Upper lobe of right lung (tissue), 1 donor: Measurements from ENCODE around the gene FAM210B. TPM values are rescaled to one million over a fixed set of nuclear protein-coding genes. Genes with fewer than 3 reads are reported as not detected.

Source experiments
- ATAC-seq: fragments of 200-7000 bp; cut with Tn5 transposase; one replicate; pipeline ENCODE4 v1.9.1; 2020; ENCODE audit warnings: mild to moderate bottlenecking, moderate library complexity
- DNase-seq: peaks from one replicate; pipeline ENCODE4 v3.0.0-alpha.2; 2020
- H3K27ac ChIP-seq: fragments of 200-600 bp; one replicate; pipeline ENCODE4 v1.8.0; 2022
- H3K27me3 ChIP-seq: fragments of 200-600 bp; one replicate; pipeline ENCODE4 v1.8.0; 2022; ENCODE audit warnings: mild to moderate bottlenecking
- H3K36me3 ChIP-seq: fragments of 200-600 bp; one replicate; pipeline ENCODE4 v1.8.0; 2022
- H3K4me1 ChIP-seq: fragments of 200-600 bp; one replicate; pipeline ENCODE4 v1.8.0; 2022
- H3K4me3 ChIP-seq: fragments of 200-600 bp; one replicate; pipeline ENCODE4 v1.8.0; 2022; ENCODE audit warnings: mild to moderate bottlenecking
- H3K9me3 ChIP-seq: fragments of 200-600 bp; one replicate; pipeline ENCODE4 v1.8.0; 2022
- CTCF ChIP-seq: fragments of 200-600 bp; IDR thresholded peaks from one replicate; pipeline ENCODE4 v1.8.0; 2022; ENCODE audit warnings: antibody characterized with exemption
- intact Hi-C: fragments of 100-400 bp; cut with DNase I; formaldehyde crosslinking; loops from one replicate; pipeline ENCODE4 v1.11.0; 2022
- total RNA-seq: library from RNA; stranded (reverse); fragmentation: NEBNext Ultra II Directional; extraction: Animal tissue kit (Norgen Biotek cat#: 25700); gene quantifications from one replicate; pipeline ENCODE4 v1.2.1, GENCODE V29; 2021
- donor health status: DM: no; HTN: yes; CAD: no; lungs with severe emphysema.

Gene FAM210B
- total RNA-seq, 1 donor from 2014 or later: 39.5 TPM

GRCh38 chr20:56345911-56346310, 12.9 kb upstream of the FAM210B start:
- ATAC-seq (no peak), DNase-seq (no peak)
- Histone ChIP-seq H3K9me3 (no peaks in the 10 kb centered on the region), H3K27ac (no peak overlapping the region), H3K27me3 (peaks cover 33% of the 10 kb centered on the region), H3K36me3 (no peaks in the 10 kb centered on the region), H3K4me3 (no peak overlapping the region), H3K4me1 (peaks cover 13% of the 10 kb centered on the region)
- TF ChIP-seq CTCF: no peak
- intact Hi-C loops: no loop called here

DNA sequence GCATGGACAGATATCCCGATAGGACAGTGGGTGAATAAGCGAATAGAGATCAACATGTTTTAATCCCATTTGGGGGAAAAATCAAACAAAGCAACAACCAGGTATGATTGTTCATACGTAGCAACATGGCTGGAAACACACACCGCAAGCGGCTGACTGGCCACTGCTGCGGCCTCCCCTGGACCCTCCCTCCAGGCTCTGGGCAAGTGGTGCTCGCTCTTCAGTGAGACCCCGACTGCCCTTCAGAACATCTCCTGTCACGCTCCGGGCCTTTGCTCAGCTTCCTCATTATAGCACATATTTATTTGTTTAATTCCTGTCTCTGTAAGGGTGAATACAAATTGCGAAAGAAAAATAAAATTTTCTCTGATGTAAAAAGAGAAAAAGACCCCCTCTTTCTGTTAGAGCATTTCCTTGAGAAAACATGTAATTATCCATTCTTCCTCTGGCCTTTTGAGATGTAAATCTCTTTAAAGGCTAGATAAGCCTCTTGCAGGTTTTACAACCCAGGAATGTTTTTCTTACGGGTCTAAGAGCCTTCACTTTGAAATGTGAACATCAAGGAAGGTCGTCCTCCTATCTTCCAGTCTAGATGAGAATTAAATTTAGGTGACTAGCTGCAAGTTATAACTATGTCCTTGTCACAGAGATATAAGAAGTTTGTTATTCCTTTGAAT, 11.0 kb upstream of the FAM210B start:
- Histone ChIP-seq H3K9me3 (no peaks in the 10 kb centered on the region), H3K27me3 (peaks cover 26% of the 10 kb centered on the region), H3K36me3 (no peaks in the 10 kb centered on the region), H3K27ac (no peak overlapping the region), H3K4me1 (peaks cover 13% of the 10 kb centered on the region), H3K4me3 (no peak overlapping the region)
- ATAC-seq: no peak
- intact Hi-C loops: no loop called here
- no peak for TF ChIP-seq CTCF
- DNase-seq: no peak

DNA sequence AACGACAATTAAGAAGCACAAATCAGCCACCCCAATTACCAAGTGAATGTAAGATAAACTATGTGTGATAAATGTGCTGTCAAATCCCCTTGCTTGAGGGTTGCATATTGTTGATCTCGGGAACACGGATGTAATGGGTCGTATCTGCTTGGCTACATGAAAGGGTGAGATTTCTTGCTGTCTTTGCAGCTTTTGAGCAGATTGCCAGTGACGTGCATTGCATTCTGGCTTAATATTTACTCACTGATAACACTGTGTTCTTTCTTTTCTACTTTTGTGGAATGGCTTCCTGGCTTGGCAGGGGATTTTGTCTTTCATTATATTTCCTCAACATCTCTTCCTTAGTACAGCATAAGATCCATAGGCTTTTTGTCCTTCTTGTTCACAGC, 10.5 kb upstream of the FAM210B start:
- DNase-seq (no peak), ATAC-seq (no peak)
- peaks cover 13% of the 10 kb centered on the region for H3K4me1 ChIP-seq
- H3K27me3 ChIP-seq: peaks cover 21% of the 10 kb centered on the region
- no peak for TF ChIP-seq CTCF
- H3K27ac ChIP-seq: no peak overlapping the region
- no peaks in the 10 kb centered on the region for H3K9me3 ChIP-seq
- no peaks in the 10 kb centered on the region for H3K36me3 ChIP-seq
- no peak overlapping the region for H3K4me3 ChIP-seq
- intact Hi-C loops: no loop called here

GRCh38 chr20:56348746-56349145, 10.0 kb upstream of the FAM210B start:
- ATAC-seq (no peak), DNase-seq (no peak)
- Histone ChIP-seq H3K36me3 (no peaks in the 10 kb centered on the region), H3K4me1 (peaks cover 12% of the 10 kb centered on the region), H3K27me3 (peaks cover 17% of the 10 kb centered on the region), H3K27ac (no peak overlapping the region), H3K9me3 (no peaks in the 10 kb centered on the region), H3K4me3 (no peak overlapping the region)
- TF ChIP-seq CTCF: no peak
- intact Hi-C loops: no loop called here

- Histone ChIP-seq H3K27me3 (no peaks in the 10 kb centered on the region), H3K27ac (no peak overlapping the region), H3K36me3 (no peaks in the 10 kb centered on the region), H3K9me3 (no peaks in the 10 kb centered on the region), H3K4me3 (no peak overlapping the region), H3K4me1 (peaks cover 7% of the 10 kb centered on the region)
- DNase-seq (no peak), ATAC-seq (no peak)
- intact Hi-C loops: no loop called here
- TF ChIP-seq CTCF: no peak
Observed at GRCh38 chr20:56350842-56351241, 7.9 kb upstream of the FAM210B start.
